Fibroblast of mammary gland (primary cell): ENCODE results near the gene SF3A1.

Source experiments
- DNase-seq: peaks from one replicate; pipeline ENCODE4 v3.0.0-alpha.2; 2010; ENCODE audit warnings: low read depth
- H3K4me3 ChIP-seq: 2 replicates; pipeline ENCODE4 v1.5.1; 2011; ENCODE audit warnings: low read depth, mild to moderate bottlenecking, low read length, moderate library complexity; ENCODE audit not compliant: control insufficient read depth
- TF ChIP-seq, protein P1 (sequence below): conservative IDR thresholded peaks from 2 replicates; pipeline ENCODE4 v1.5.1; 2011; ENCODE audit warnings: low read depth, low read length, inconsistent platforms; ENCODE audit not compliant: control insufficient read depth, insufficient read depth

The SF3A1 gene

DNA sequence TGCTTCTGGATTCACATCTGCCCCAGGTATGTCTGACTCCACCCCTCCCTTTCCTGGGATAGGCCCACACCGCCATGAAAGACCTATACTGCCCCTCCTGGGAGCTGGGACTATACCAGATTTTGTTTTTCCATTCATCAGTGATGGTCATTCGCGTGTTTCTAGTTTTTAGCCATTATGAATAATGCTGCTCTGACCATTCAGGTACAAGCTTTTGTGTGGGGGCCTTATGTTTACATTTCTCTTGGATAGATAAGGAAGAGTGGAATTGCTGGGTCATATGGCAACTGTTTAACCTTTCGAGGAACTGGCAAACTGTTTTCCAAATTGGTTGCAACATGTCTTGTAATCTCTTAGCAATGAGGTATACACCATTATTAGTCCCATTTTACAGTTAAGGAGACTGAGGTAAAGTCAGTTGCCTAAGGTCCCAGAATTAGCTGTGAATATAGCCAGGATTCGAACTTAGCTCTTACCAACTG lies 28.8 kb downstream of the SF3A1 start:
- no peak overlapping the region for H3K4me3 ChIP-seq
- no peak for DNase-seq
- TF ChIP-seq, protein P1, sequence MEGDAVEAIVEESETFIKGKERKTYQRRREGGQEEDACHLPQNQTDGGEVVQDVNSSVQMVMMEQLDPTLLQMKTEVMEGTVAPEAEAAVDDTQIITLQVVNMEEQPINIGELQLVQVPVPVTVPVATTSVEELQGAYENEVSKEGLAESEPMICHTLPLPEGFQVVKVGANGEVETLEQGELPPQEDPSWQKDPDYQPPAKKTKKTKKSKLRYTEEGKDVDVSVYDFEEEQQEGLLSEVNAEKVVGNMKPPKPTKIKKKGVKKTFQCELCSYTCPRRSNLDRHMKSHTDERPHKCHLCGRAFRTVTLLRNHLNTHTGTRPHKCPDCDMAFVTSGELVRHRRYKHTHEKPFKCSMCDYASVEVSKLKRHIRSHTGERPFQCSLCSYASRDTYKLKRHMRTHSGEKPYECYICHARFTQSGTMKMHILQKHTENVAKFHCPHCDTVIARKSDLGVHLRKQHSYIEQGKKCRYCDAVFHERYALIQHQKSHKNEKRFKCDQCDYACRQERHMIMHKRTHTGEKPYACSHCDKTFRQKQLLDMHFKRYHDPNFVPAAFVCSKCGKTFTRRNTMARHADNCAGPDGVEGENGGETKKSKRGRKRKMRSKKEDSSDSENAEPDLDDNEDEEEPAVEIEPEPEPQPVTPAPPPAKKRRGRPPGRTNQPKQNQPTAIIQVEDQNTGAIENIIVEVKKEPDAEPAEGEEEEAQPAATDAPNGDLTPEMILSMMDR: no peak

DNA sequence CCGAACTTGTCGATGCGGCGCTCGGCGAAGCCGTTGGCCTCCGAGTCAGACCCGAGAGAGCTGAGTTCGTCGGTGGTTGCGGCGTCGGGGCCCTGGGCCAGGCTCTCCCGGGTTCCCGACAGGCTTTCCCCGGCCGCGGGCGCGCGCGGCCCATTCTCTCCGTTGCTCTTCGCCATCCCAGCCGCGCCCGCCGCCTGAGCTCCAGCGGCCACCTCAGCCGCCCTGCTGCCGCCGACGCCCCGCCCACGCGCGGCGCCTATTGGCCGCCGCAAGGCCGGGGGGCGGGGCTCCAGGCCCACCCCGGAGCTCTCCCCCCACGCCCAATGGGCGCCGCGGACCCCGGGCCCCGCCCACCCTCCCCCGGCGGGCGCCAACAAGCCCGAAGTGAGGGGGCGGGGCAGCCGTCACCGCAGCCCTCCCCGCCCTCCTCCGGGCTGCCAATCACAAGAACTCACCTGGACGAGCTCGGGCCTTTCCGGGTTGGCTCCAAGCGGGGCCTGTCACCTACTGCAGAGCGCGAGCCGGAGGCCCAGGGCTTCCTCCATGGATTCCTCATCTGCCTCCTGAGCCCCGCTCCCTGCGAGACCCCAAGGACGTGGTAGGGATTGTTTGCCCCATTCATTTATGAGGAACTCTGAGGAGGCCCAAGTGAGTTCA lies 29.9 kb downstream of the SF3A1 start, which contains the start of gene TBC1D10A:
TSS of gene TBC1D10A (minus strand) at position 236 of the 657 bp plus-strand sequence. CDS start at position 176, 60 bp downstream.
- TF ChIP-seq, protein P1: no peak
- H3K4me3 ChIP-seq: peak within 1 kb of the TSS; percentile 71
- DNase-seq: peak; percentile 74

DNA sequence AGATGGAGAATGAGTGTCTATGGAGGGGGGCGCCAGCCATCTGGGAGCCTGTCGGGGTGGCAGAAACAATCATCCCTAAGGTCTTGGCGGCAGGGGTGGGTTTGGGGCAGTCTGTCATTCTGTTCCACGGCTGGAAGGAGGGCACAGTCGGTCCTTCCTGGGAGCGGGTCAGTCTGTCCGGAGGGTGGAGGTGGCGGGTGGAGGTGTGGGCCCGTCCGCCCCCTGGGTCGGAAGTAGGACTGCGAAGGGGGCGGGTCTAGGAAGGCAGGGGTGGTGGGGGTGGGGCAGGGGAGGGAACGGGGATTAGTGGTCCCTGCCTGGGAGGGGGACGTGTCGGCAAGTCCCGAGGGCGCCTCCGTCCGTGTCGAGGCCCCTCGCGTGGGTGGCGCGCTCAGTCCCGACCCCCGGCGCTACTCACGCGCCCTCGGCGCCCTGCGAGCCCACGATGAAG lies 30.4 kb downstream of the SF3A1 start:
- DNase-seq: no peak
- TF ChIP-seq, protein P1: no peak
- peak overlapping the region; percentile 71 for H3K4me3 ChIP-seq

DNA sequence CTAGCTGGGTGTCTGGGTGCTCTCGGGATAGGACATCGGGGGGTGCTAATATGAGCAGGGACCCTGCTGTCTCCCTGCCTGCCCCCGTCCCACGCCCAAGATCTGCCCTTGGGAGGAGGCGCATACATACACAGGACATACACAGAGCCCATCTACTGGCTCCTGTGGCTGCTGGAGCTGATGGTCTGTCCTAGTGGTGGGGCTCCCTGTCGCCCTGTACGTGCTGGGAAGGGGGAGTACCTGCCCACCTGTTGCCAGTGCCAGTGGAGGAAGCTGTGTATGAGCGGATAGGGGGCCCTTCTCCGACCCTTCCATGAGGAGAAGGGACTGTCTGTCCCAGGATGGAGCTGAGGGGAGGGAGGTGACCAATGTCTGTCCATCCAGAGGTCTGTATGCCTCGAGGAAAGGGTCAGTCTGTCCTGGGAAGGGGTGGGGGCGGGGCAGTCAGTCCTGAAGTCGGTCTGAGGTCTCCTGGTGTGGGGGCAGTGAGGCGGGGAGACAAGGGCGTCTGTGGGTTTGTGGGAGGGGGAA lies 30.9 kb downstream of the SF3A1 start:
- TF ChIP-seq, protein P1: no peak
- peak overlapping the region; percentile 71 for H3K4me3 ChIP-seq
- DNase-seq: no peak

GRCh38 chr22:30325065-30325720 lies 31.5 kb downstream of the SF3A1 start:
- DNase-seq: peak; percentile 92
- TF ChIP-seq, protein P1: no peak
- H3K4me3 ChIP-seq: peak overlapping the region; percentile 71

DNA sequence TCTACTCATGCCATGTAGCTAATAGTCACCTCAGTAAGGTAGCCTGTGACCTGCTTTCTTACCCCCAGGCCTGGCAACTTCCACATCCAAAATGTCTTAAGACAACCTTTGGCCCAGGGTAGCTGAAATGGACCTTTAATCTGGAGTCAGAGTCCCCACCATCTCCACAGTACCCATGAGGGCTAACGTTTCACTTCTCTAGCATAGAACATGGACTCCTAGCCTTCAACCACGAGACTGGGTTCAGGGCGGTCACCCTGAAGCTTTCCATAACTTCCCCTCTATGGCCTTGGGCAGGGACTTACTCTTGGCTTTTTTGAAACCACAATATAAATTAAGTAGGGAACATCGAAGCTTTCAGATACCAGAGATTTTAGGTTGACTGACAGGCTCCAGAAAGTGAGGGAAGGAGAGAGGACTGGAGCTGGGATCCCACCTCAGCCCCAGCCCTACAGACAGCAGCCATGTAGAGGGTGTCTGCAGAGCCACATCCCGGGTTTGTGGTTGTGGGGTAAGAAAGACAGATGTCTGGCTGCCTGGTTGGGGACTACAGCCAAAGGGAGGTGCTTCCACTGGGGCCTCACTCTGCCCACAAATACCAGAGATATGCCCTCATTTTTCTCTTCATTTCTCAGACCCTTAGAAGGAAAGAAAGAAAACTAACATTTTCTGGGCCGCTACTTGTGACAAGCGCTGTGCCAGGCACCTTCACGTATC lies 32.5 kb downstream of the SF3A1 start:
- TF ChIP-seq, protein P1: no peak
- peak; percentile 37 for DNase-seq
- no peak overlapping the region for H3K4me3 ChIP-seq
